GM06990 (cell line): Measurements from ENCODE around the gene CSF1.
A peak's percentile ranks its signal among the peaks of the same experiment; 100 is the strongest.

Experiments used
- DNase-seq: peaks from one replicate; pipeline ENCODE4 v3.0.0-alpha.2; 2011; ENCODE audit not compliant: insufficient read length; ENCODE audit errors: extremely low read depth
- H3K27me3 ChIP-seq: replicated peaks from 2 replicates; pipeline ENCODE4 v1.6.0; 2011; ENCODE audit warnings: low read length; ENCODE audit not compliant: control insufficient read depth, insufficient read depth
- H3K36me3 ChIP-seq: 2 replicates; pipeline ENCODE4 v1.5.1; 2011; ENCODE audit warnings: low read length; ENCODE audit not compliant: control insufficient read depth, insufficient read depth
- H3K4me3 ChIP-seq: replicated peaks from 2 replicates; pipeline ENCODE4 v1.5.1; 2011; ENCODE audit warnings: low read depth, mild to moderate bottlenecking, control low read depth, low read length
- TF ChIP-seq, protein P1 (sequence below): IDR thresholded peaks from 2 replicates; pipeline ENCODE4 v1.5.1; 2011; ENCODE audit warnings: low read length, control low read depth, mild to moderate bottlenecking, inconsistent platforms; ENCODE audit not compliant: insufficient read depth, poor library complexity, severe bottlenecking

CSF1 gene

DNA sequence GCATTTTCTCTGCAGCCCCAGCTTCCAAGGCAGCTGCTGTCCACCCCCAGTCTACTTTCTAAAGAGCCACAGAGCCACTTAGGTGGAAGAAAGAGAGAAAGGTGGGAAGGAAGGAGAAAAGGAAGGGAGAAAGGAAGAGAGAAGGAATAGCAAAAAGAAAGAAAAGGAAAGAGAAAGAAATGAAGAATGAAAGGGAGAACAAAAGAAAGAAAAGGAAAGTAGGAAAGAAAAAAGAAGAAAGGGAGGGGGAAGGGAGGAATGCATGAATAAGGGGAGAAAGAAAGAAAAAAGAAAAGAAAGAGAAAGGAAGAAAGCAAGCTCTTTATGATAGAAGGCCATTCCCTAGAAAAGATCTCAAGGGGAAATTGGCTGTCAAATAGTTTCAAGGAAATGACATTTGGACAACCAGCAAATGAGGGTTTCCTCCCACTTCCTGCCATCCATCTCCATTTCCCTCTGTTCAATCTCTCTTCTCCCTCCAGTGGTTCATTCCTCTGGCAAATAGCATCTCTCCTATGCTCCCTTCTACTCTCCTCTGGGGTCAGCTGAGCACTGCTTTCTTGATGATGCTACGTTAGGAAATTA, 3.4 kb upstream of the CSF1 start:
- no peak overlapping the region for H3K4me3 ChIP-seq
- H3K27me3 ChIP-seq, result no peaks in the 10 kb centered on the region
- no peaks in the 10 kb centered on the region for H3K36me3 ChIP-seq
- TF ChIP-seq, protein P1, sequence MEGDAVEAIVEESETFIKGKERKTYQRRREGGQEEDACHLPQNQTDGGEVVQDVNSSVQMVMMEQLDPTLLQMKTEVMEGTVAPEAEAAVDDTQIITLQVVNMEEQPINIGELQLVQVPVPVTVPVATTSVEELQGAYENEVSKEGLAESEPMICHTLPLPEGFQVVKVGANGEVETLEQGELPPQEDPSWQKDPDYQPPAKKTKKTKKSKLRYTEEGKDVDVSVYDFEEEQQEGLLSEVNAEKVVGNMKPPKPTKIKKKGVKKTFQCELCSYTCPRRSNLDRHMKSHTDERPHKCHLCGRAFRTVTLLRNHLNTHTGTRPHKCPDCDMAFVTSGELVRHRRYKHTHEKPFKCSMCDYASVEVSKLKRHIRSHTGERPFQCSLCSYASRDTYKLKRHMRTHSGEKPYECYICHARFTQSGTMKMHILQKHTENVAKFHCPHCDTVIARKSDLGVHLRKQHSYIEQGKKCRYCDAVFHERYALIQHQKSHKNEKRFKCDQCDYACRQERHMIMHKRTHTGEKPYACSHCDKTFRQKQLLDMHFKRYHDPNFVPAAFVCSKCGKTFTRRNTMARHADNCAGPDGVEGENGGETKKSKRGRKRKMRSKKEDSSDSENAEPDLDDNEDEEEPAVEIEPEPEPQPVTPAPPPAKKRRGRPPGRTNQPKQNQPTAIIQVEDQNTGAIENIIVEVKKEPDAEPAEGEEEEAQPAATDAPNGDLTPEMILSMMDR, result no peak
- no peak for DNase-seq

DNA sequence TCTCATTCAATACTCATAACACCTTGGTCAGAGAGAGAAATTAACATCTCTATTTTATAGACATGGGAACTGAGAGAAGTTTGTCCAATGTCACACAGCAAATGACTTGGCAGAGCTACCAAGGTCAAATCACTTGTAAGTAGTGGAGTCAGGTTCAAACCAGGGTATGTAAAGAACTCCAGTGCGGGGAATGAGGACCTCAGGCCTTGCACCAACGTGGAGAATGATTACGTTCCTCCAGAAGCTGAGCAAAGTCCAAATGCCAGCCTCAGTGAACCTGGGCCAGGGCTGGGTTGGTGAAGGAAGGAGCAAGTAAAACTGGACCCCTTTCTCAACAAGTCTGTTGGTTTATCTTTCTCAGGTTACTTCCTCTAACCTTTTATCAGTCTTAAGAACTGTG, 1.8 kb upstream of the CSF1 start:
- no peak for DNase-seq
- H3K36me3 ChIP-seq, result peaks cover 1% of the 10 kb centered on the region; the same call in 1 of the 2 replicates
- no peak overlapping the region for H3K4me3 ChIP-seq
- H3K27me3 ChIP-seq, result no peaks in the 10 kb centered on the region
- TF ChIP-seq, protein P1, result no peak

DNA sequence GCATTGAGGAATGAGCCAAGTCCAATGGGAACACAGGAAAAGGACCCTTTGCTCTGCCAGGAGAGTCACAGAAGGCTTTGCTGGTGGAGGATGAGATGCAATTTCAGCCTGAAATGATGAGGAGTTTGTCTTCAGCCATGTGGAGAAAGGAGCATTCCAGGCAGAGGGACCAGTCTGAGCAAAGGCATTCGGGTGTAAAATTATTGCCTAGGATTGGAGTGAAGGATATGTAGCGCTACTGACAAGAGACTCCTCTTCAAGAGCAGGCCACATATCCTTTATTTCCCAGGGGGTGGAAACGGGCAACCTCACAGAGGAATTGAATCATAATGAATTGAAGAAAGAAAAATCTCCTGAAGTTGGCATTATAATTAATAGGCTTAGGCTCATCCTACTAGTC, 1.1 kb upstream of the CSF1 start:
- no peak for DNase-seq
- Histone ChIP-seq H3K4me3 (no peak overlapping the region), H3K36me3 (peaks cover 4% of the 10 kb centered on the region), H3K27me3 (no peaks in the 10 kb centered on the region)
- TF ChIP-seq, protein P1, result no peak

DNA sequence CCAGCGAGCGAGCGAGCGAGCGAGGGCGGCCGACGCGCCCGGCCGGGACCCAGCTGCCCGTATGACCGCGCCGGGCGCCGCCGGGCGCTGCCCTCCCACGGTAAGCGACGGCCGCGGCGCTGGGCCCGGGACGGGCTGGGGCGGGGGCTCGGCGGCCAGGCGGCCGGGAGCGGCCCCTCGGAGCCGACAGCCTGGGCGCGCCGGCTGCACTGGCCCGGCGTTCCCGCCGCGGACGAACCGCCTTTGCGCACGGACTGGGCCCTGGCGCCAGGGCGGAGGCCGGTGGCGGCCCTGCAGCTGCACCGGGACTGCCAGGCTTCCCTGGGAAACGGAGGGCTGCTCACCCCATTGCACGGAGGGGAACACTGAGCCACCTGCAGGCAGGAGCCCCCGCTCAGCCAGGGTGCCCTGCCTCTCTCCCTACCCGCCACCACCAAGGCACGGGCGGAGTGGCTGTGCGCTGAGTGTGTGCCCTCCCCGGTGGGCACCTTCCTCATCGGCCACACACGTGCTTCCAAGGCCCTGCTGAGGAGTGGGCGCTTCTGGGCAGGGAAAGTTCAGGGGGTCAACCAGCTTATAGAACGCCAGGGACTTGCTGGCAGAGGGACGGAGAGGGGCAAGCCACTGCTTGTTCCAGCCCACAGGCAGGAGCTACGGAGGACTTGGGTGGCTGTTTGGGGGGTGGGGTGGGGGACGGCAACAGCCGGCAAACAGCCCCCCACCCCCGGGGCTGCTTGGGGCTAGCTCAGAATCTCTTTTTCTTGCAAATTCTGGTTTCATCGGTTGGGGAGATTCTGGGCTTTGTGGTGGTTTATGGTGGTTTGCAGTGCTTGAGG, 532 bp downstream of the CSF1 start:
- TF ChIP-seq, protein P1, result peak; percentile 12
- no peaks in the 10 kb centered on the region for H3K27me3 ChIP-seq
- peak overlapping the region; percentile 84 for H3K4me3 ChIP-seq
- peaks cover 12% of the 10 kb centered on the region for H3K36me3 ChIP-seq
- peak; percentile 50 for DNase-seq

DNA sequence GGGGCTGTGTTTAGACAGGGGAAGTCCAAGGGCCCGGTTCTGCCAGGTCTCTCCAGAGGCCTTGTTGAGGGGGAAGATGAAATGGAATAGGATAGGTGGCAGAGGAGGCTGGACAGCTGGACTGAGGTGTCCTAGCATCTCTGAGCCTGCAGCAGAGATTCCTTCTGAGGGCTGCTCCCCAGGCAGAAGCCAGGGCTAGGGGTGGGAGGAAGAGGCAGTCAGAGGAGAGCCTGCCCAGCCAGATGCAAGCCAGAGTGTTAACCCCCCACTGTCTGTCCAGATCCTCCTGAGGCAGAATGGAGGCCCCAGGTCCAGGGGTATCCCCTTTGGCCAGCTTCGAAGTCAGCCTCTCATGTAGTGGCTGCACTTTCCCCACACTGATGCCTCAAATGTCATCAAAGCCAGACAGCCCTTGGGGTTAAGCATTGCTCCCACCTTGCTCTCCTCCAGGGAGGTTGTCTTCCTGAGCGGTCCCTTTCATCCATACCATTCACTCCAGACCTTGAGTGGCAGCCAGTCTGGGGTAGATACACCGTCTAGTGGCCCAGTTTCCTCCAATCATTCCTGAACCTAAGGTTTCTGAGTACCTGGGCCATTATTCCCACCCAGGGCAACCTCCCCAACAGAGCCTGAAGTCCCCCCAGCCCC, 1.7 kb downstream of the CSF1 start:
- peaks cover 16% of the 10 kb centered on the region for H3K36me3 ChIP-seq
- H3K4me3 ChIP-seq, result peak overlapping the region; percentile 84
- TF ChIP-seq, protein P1, result no peak
- no peak for DNase-seq
- no peaks in the 10 kb centered on the region for H3K27me3 ChIP-seq
